NCI-H2107 treated with DMSO at 0.1 percent for 48 hours (cell line): ENCODE results near the gene UBE2S.

ENCODE experiments used
- DNase-seq: peaks from one replicate; lab custom pipeline; 2025; ENCODE audit not compliant: unreplicated experiment; lab: John Stamatoyannopoulos, UW

UBE2S gene

DNA sequence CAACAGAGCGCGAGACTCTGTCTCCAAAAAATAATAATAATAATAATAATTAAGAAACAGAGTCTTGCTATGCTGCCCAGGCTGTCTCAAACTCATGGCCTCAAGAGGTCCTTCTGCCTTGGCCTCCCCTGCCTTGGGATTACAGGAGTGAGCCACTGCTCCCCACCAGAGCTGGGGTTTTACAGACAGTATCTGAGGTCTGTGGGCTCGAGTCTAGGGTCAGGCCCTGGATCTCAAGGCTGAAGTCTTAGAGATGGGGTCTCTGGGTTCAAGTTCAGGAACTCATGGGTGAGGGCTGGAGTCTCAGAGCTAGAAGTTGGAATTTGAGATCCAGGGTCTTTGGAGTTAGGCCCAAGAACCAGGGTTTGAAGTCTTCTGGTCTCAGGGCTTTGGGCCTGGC is 40.8 kb downstream of the UBE2S start:
- DNase-seq, result no peak

DNA sequence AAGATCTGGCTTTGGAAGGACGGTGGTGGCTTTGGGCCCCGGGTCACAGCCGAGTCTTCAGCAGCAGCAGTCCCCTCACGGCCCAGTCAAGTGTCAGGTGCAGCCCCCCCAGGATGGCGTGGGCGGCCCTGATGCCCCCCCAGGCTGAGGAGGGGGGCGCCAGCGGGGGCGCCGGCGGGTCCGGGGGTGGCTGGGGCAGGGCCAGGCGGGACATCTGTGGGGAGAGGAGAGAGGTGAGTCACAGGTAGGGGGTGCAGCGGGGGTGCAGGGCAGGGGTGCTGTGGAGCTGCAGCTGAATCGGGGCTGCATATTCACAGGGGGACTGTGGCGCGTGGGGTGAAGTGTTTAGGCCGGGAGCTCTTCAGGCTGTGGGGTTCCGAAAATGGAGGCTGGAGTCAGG is 41.6 kb downstream of the UBE2S start:
- DNase-seq, result no peak

DNA sequence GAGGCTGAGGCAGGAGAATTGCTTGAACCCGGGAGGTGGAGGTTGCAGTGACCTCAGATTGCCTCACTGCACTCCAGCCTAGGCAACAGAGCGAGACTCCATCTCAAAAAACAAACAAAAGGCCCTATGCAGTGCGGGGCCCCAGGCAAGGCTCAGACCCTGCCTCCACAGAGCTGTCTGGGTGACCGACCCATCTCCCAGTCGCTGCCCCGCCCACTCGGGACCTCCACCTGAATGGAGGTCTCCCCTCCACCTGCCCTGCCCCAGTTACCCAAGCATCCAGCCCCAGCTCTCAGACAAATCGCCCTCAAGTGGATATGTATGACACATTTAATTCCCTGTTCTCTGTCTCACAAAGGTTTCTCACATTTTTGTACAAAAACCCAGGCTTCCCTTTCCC is 42.3 kb downstream of the UBE2S start:
- DNase-seq, result no peak

DNA sequence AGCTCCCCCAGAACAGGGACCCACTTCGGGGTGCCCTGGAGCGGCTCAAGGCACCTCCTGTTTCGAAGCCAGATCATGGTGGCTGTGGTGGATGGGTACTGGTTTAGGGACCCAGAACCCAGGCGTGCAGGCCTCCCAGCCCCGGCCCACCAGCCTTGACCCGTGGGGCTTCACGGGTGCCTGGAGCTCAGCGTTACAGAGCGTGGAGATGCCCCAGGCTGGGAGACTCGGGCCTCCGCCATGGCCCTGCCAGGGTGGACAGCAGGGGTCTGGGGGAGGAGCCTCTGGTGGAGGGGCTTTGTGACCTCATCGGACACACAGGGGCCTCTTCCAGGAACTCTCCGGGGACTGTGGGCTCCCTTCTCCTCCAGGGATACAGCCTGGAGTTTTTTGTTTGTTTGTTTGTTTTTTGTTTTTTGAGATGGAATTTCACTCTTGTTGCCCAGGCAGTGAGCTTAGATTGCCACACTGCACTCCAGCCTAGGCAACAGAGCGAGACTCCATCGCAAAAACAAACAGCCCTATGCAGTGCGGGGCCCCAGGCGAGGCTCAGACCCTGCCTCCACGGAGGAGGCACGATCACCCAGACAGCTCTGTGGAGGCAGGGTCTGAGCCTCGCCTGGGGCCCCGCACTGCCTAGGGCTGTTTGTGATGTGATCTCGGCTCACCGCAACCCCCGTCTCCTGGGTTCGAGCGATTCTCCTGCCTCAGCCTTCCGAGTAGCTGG is 44.4 kb downstream of the UBE2S start, which contains the start of gene GARIN5B:
Gene GARIN5B (minus strand): TSS at position 271 of the 727 bp plus-strand sequence. CDS start 194 bp downstream, at position 77.
- DNase-seq, result no peak

DNA sequence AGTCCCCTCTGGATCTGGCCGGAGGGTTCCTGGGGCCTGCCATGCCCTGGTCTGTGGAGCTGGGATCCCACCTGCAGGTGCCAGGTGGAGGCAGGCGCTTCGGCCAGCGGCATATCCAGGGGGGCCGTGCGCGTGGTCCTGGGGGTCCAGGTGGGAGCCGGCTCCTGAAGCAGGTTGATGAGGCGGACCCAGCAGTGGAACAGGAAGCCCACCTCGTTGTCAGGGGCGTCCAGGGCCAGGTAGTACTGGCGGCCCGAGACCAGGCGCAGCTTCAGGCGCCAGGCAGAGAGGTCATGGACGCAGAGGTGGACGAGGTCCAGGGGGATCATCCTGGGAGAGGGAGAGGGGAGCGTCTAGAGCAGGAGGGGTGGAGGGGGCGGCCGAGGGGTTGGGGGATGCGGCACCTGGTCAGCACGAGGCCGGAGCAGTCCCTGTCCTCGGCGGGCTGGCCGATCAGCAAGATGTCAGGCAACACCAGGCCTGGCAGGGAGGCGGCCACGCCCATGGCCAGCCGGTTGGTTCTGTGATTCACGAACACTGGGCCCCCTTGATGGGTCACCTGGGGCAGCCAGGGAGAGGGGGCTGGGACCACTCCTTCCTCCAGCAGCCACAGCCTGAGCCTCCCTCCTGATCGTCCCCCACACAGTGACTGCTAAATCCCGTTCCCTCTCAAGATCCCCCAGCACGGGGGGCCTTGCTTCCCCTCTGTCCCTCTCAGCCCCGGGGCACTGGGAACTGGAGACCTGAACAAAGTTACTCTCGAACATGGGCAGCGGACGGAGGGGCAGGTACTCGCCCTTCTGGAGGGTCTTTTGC is 45.2 kb downstream of the UBE2S start:
- DNase-seq, result no peak

DNA sequence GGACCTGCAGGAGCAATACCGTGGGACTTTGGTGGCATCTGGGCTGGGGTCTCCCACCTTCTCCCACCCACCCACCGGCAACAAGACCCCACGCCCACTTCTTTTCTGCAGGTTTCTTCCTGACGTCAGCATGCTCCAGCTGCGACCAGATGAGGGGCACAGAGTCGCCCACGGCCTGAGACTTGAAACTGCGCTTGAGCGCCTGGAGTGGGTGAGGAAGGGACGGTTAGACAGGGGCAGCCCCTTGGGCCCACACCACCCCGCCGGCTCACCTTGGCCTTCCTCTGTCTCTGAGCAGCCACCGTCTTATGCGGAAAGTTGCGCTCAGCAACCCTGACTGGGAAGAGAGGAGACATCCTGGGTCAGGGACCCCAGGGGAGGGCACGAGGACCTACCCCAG is 46.7 kb downstream of the UBE2S start:
- no peak for DNase-seq

DNA sequence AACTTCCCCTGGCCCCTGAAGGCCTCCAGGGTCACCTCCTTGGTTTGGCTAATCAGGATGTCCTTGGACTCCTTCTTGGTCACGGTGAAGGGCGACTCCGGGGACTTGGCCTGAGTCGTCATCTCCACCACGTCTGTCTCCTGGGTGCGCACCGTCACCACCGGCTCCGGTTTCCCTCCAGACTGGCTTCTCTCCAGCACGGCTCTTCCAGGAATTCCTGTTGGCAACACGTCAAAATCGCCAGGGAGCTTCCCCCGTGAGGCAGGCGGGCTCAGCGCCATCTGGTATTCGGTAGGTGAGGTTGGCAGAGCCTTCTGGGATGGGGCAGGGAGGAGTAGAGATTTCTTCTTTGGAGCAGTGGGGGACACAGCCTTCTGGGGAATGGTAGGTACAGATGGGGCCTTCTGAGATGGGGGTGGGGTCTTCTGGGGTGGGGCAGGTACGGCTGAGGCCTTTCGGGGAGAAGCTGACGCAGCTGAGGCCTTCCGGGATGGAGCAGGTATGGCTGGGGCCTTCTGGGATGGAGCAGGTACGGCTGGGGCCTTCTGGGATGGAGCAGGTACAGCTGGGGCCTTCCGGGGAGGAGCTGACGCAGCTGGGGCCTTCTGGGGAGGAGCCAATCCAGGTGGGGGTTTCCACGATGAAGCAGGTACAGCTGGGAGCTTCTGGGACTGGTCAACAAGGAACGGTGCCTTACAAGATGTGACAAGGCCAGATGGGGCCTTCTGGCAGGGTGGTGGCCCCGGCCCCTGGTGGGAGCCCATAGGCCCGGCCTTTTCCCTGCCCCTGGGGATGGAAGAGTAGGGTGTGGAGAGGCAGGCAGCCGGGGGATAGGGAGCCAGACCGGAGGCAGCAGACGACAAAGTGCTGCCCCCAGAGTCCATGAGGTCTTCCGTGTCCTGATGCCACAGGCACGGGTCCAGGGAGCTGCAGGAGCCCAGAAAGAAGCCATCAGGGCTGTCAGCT is 48.4 kb downstream of the UBE2S start:
- DNase-seq, result peak; percentile 16

DNA sequence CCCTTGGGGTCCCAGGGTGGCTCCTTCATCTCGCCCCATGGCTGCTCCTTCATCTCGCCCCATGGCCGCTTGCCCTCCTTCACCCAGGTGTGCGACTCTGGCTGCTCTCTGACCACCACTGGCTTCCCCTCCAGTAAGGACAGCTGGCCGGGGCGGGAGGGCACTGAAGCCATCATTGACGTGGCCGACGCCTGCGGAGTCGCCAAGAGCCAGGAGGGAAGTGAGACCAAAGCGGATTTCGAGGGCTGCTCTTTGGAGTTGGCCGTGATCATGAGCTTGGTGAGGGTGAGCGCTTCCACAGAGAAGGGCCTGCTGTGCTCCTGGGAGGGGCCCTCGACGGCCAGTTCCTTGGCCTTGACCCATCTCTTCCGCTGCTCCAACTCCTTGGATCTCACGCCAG is 49.1 kb downstream of the UBE2S start:
- DNase-seq, result no peak

DNA sequence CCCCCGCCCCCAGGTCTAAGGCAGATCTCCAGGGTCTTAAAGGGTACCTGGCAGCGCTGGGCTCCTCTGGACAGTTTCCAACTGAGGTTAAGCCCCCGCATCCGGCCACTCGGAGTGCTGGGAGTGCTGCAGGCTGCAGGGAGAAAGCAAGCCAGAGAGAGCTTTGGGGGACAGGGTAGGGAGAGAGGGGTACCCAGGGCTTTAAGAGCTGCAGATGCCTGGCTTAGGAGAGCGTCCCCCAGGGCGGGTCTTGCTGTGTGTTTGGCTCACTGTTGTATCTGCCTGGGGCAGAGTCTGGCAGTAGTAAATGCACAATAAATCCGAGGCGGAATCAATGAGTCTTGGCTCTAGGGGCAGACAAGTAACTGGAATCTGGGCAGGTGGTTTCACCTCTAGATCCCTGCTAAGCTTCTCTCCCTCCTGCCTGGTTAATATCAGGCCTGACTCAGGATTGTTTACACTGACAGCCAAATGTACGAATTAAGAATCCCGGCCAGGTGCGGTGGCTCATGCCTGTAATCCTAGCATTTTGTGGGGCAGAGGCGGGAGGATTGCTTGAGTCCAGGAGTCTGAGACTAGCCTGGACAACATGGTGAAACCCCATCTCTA is 52.3 kb downstream of the UBE2S start:
- DNase-seq, result no peak

DNA sequence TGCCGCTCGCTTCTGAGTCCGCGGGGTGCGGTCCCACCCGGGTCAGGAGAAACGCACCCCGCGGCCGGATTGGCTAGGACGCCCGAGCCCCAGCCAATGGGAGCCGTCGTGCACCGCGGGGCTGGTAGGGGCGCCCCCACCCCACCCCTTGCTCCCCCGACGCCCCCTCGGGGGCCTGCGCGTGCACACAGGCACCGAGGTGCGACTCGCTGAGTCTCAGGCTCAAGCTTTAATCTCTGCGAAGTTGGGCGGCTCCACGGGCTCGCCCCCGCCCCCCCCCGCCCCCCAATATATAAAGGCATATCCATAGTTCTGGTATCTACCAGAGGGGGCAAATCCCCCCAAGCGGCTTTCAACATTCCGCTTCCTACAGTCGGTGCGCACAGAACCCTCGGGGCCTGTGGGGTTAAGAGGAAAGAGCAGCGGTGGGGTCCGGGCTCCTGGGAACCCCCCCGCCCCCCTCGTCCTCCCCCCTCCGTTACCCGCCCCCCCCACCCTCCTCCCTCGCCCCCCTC is 52.8 kb downstream of the UBE2S start, which contains the start of gene COX6B2:
Gene COX6B2 (minus strand): TSS at position 22 of the 515 bp plus-strand sequence. CDS start 198 bp downstream, outside the sequence.
- no peak for DNase-seq

DNA sequence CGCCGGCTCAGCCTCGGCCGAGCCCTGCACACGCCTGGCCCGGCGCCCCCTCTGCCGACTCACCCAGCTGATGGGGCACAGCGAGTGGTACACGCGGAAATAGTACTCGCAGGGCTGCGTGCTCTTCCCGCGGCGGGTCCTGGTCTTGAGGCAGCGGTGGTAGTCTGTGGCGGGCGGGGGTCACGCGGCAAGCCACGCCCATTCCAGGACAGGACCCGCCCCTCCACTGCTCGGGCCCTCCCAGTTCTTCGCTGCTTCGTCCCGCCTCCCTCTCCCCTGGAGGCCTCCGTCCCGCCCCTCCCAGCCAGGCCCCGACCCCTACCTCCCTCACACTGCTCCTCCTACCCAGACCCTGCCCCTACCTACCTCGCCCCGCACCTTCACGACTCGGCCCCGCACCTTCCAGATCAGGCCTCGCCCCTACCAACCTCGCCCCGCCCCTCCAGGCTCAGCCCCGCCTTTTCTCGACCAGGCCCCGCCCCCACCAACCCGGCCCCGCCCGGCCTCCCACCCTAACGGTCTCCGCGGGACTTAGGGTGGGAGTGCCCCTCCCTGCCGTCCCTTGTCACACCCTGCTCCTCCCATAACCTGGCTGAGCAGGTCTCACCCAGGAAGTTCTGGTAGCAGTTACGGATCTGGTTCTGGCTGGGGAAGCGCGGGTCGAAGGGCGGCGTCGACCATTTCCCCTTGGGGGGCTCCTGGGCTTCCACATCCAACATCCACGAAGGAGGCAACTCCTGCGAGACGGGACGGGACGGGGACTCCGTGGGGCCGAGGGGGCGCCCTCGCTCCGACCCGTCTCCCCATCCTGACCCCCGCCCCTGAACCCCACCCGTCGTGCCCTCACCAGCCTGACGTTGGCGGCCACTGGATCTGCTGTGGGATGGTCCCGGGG is 53.5 kb downstream of the UBE2S start:
- no peak for DNase-seq

DNA sequence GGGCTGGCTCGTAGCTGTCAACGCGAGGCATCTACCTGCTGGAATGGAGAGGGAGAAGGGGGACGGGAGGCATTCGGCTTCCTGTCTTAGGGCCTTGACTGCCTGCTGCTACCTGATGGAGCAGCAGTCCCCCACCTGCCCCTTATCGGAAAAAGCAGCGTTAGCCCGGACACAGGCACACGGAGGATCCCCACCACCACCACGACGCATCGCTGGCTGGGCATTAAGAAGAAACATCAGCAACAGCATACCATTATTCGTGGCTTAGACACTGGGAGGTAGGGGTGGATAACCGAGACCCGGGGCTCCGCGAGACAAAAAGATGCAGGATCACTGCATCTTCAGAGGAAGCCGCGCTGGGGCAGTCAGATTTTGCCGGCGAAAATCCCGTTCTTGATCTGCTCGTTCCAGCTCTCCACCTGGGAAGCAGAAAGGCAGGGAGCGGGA is 54.2 kb downstream of the UBE2S start:
- DNase-seq, result no peak

DNA sequence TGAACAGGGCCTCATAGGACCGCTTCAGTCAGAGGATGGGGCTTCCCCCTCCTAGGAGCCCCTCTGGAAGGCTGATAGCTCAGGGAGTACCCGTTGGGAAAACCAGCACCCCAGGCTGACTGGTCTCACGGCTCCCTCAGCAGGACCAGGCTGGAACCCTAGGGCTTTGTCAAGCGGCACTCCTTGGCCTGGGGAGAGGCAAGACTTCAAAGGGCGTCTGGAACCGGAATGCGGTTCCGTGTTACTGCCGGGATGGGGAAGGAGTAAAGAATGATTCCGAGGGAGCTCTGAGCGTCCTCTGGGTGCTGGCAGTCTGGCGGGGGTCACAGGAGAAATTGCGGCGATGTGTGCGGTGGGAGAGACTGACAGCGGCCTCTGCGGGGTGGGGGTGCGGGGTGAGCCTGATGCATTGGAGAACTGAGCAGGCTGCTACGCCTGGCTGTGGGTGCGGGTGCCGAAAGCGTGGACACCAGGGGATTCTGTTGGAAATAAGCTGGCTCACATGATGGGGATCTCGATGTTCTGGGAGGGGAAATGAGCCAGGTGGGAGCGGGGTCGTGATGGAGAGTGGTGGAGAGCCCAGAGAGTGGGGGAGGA is 54.9 kb downstream of the UBE2S start:
- DNase-seq, result no peak

DNA sequence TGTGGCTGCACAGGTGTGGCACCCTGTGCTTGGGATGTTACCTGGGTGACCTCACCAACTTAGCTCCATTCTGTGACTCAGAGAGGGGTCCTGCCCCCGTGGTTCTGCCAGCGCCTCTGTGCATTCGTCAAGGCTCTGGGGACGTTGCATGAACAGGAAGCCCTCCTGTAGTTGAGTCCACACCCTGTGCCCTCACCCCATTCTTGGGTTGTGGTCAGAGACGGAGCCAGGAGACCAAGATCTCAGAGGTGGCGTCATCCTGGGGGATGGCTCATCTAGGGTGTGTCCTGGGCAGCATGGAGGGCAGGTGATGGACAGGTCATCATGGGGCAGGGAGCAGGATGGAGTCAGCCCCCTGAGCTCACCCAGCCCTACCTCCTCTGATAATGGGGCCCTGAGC is 55.5 kb downstream of the UBE2S start:
- no peak for DNase-seq

DNA sequence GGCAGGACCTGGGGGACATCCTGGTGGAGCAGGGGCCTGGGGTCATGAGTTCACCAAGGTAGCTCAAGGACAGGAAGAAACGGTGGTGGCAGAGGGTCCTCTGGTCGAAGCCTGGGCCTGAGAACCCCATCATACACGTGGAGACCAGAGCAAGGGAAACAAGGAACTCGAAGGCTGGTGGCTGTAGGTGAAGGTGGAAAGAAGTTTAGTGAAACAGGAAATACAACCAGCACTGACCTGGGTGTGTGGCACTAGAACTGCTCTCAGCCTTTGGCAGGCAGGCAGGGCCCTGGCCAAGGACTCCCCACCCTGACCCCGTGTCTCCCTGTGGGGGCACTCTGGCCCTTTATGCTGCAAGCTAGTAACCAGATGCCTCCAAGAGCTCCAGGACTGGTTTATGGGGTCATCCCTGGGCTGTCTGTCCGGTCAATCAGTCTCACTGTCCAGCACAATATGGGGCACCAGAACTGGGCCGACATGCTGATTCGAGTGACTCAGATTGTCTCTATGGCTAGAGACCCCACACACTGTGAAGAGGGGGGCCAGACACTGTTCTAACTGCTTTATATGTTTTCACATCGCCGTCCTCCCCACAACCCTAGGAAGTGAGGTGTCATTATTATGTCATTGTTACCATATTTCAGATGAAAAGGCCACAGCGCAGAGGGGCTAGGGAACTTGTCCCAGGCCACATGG is 56.8 kb downstream of the UBE2S start:
- no peak for DNase-seq
